Small intestine (tissue), 7 donors: ENCODE measurements around the gene ARHGEF16. TPM values are rescaled to one million over a fixed set of nuclear protein-coding genes. Genes with fewer than 3 reads are reported as not detected.
A peak's percentile ranks its signal among the peaks of the same experiment; 100 is the strongest.

Experiments used
- DNase-seq, 2 donors: peaks; one replicate each; pipeline versions ENCODE4 v3.0.0 to v3.0.0-alpha.2; 2013
- FAIRE-seq: peaks from 2 replicates; lab custom pipeline; 2012; peaks lifted over from hg19 to GRCh38; lab: Jason Lieb, UNC
- H3K27ac ChIP-seq, 3 donors: one replicate each; pipeline ENCODE4 v1.5.1; 2013; ENCODE audit warnings: low read length in 2 of 3, mild to moderate bottlenecking in 2 of 3, control low read depth in 1 of 3, inconsistent platforms in 1 of 3, low read depth in 1 of 3, moderate library complexity in 1 of 3
- H3K27me3 ChIP-seq, 3 donors: one replicate each; pipeline ENCODE4 v1.6.1; 2013; ENCODE audit warnings: low read length in 3 of 3, inconsistent platforms in 1 of 3; ENCODE audit not compliant: control insufficient read depth in 3 of 3, insufficient read depth in 3 of 3
- H3K36me3 ChIP-seq, 3 donors: one replicate each; pipeline ENCODE4 v1.6.1; 2013; ENCODE audit warnings: low read length in 3 of 3, inconsistent platforms in 1 of 3, low read depth in 1 of 3, mild to moderate bottlenecking in 1 of 3, moderate library complexity in 1 of 3; ENCODE audit not compliant: control insufficient read depth in 3 of 3, insufficient read depth in 2 of 3
- H3K4me1 ChIP-seq, 3 donors: one replicate each; pipeline ENCODE4 v1.6.1; 2013; ENCODE audit warnings: low read length in 2 of 3, inconsistent platforms in 1 of 3, low read depth in 1 of 3, mild to moderate bottlenecking in 1 of 3, moderate library complexity in 1 of 3; ENCODE audit not compliant: control insufficient read depth in 3 of 3, insufficient read depth in 2 of 3
- H3K4me3 ChIP-seq, 3 donors: one replicate each; pipeline ENCODE4 v1.5.1; 2013; ENCODE audit warnings: low read length in 3 of 3, control low read depth in 1 of 3, inconsistent platforms in 1 of 3, low read depth in 1 of 3, mild to moderate bottlenecking in 1 of 3, moderate library complexity in 1 of 3
- H3K9me3 ChIP-seq, 2 donors: one replicate each; pipeline ENCODE4 v1.6.1; 2013; ENCODE audit warnings: low read depth in 1 of 2, low read length in 1 of 2; ENCODE audit not compliant: control insufficient read depth in 2 of 2, insufficient read depth in 1 of 2
- WGBS, 3 donors: extraction: QIAGEN DNeasy Blood & Tissue Kit; methylation state at CpG; one replicate each; pipeline ENCODE4 v1.1.7; 2013; 5-methylcytosine and 5-hydroxymethylcytosine counted together
- polyA plus RNA-seq, 4 donors: library from polyadenylated mRNA; stranded (reverse) in 3 of 4; unstranded in 1 of 4; fragments of 200-250 nt in 3 of 4; fragments of 120-200 nt in 1 of 4; gene quantifications; one replicate each; pipeline versions ENCODE4 v1.2.1 to v1.2.3, GENCODE V29; 2013
- donor health status: healthy with polysubstance abuse.
- donor health status: control.
- donor health status: control.
- donor health status: Bipolar disorder and iron deficiency.
- donor health status: healthy.

ARHGEF16 gene
- polyA plus RNA-seq, 4 donors, result 31.0 to 121 (median 83.7) TPM

DNA sequence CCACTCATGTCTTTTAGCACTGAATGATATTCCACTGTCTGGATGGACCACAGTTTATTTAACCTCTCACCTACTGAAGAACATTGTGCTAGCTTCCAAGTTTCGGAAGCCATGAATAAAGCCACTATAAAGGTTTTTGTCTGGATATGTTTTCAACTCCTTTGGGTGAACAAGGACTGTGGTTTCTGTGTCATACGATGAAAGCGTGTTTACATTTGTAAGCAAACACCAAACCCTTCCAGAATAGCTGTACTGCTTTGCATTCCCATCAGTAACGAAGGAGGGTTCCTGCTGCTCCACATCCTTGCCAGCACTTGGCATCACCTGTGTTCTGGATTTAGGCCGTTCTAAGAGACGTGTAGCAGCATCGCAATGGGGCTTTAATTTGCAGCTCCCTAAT lies 10.7 kb upstream of the ARHGEF16 start:
- Histone ChIP-seq H3K4me3 (no peak overlapping the region), H3K27me3 (peaks cover 0 to 6% (median 2%) of the 10 kb centered on the region in 3 donors), H3K27ac (no peak overlapping the region), H3K9me3 (peaks cover 0 to 2% of the 10 kb centered on the region in 2 donors), H3K36me3 (no peaks in the 10 kb centered on the region), H3K4me1 (peaks cover 0 to 5% (median 0%) of the 10 kb centered on the region in 3 donors)
- FAIRE-seq (no peak), DNase-seq (no peak)
- WGBS, 3 donors, result 78 to 84% (median 80%) methylated on average over 7 of the region's 7 CpGs

DNA sequence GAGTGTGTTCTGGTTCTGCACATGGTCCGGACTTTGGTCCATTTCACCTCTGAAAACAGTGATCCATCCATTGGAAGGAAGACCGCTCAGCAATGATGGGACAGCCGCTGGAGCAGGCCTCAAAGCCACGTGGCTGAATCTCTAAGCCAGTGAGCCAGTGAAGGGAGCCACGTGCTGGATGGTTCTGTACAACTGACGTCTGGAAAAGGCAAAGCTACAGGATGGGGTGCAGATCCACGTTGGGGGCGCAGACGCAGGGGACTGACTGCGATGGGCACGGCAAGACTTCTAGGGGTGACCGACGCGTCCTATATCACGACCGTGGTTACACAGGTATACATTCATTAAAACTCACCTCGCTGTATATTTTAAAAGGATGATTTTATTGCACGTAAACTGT lies 10.2 kb upstream of the ARHGEF16 start:
- FAIRE-seq (no peak), DNase-seq (no peak)
- 87 to 92% (median 88%) methylated on average over 18 of the region's 18 CpGs for WGBS, 3 donors
- Histone ChIP-seq H3K4me1 (peaks cover 0 to 5% (median 0%) of the 10 kb centered on the region in 3 donors), H3K36me3 (no peaks in the 10 kb centered on the region), H3K4me3 (no peak overlapping the region), H3K27me3 (peaks cover 0 to 6% (median 2%) of the 10 kb centered on the region in 3 donors), H3K9me3 (peaks cover 0 to 2% of the 10 kb centered on the region in 2 donors), H3K27ac (no peak overlapping the region)

DNA sequence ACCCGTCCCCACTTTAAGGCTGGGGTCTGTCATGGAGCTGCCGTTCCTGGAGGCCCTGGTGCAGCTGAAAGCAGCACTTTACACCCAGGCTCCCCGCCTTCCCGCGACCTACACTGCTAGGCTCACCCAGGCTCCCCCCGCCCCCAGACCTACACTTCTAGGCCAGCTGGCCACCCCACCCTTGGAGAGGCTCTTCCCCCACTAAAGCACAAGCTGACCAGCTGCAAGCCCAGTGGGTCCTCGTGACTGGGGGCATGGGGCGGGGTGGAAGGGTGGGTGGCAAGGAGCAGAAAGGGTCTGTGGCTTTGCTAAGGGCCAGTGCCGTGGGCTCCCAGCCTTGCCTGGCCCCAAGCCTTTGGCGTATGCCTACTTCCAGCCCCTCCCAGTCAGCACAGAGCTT lies 9.7 kb upstream of the ARHGEF16 start:
- DNase-seq (no peak), FAIRE-seq (no peak)
- Histone ChIP-seq H3K4me1 (peaks cover 0 to 5% (median 0%) of the 10 kb centered on the region in 3 donors), H3K4me3 (no peak overlapping the region), H3K9me3 (peaks cover 0 to 2% of the 10 kb centered on the region in 2 donors), H3K27me3 (peaks cover 0 to 6% (median 2%) of the 10 kb centered on the region in 3 donors), H3K36me3 (no peaks in the 10 kb centered on the region), H3K27ac (no peak overlapping the region)
- WGBS, 3 donors, result 63 to 72% (median 69%) methylated on average over 10 of the region's 10 CpGs

DNA sequence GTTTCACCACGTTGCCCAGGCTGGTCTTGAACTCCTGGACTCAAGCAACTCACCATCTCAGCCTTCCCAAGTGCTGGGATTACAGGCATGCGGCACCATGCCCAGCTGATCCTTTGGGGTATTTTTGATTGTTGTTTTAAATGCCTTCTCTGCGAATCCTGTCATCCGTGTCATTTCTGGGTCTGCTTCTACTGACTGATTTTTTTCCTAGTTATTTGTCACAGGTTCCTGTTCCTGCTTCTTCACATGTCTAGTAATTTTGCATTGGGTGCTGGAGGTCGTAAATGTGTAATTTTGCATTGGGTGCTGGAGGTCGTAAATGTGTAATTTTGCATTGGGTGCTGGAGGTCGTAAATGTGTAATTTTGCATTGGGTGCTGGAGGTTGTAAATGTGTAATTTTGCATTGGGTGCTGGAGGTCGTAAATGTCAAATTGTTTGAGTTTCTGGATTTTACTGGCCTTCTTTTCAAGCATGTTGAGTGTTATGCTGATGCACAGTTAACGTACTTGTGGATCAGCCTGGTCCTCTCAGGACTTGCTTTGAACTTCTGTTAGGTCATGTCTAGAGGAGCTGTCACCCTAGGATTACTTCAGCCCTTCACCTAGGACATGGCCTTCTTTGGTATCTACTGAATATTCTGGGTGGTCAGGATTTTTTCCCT lies 4.1 kb upstream of the ARHGEF16 start:
- DNase-seq (no peak), FAIRE-seq (no peak)
- H3K9me3 ChIP-seq, result peaks cover 0 to 2% of the 10 kb centered on the region in 2 donors
- peaks cover 0 to 2% (median 0%) of the 10 kb centered on the region in 3 donors for H3K27me3 ChIP-seq
- H3K27ac ChIP-seq, result no peak overlapping the region
- 48 to 70% (median 56%) methylated on average over 9 of the region's 9 CpGs for WGBS, 3 donors
- H3K4me3 ChIP-seq, result no peak overlapping the region
- H3K4me1 ChIP-seq, result peaks cover 0 to 13% (median 2%) of the 10 kb centered on the region in 3 donors
- H3K36me3 ChIP-seq, result no peaks in the 10 kb centered on the region

DNA sequence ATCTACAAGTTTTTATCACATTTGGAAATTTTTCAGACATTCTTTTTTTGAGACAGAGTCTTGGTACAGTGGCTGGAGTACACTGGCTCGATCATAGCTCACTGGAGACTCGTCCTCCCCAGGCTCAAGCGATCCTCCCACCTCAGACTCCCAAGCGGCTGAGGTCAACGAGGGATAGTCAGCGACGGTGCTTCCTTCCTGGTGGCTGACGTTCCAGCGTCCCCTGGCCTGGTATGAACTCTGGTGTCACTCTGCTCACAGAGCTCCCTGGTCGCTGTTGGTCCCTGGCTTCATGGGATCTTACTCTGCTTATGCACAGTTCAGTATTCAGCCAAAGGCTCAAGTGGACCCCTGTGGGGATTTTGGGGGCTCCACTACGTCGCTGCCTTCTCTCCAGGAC lies 3.5 kb upstream of the ARHGEF16 start:
- no peak for DNase-seq
- H3K36me3 ChIP-seq, result no peaks in the 10 kb centered on the region
- no peaks in the 10 kb centered on the region for H3K9me3 ChIP-seq
- no peak for FAIRE-seq
- peaks cover 0 to 19% (median 2%) of the 10 kb centered on the region in 3 donors for H3K4me1 ChIP-seq
- no peak overlapping the region for H3K27ac ChIP-seq
- WGBS, 3 donors, result 72 to 76% (median 73%) methylated on average over 12 of the region's 12 CpGs
- no peak overlapping the region for H3K4me3 ChIP-seq
- peaks cover 0 to 2% (median 0%) of the 10 kb centered on the region in 3 donors for H3K27me3 ChIP-seq

DNA sequence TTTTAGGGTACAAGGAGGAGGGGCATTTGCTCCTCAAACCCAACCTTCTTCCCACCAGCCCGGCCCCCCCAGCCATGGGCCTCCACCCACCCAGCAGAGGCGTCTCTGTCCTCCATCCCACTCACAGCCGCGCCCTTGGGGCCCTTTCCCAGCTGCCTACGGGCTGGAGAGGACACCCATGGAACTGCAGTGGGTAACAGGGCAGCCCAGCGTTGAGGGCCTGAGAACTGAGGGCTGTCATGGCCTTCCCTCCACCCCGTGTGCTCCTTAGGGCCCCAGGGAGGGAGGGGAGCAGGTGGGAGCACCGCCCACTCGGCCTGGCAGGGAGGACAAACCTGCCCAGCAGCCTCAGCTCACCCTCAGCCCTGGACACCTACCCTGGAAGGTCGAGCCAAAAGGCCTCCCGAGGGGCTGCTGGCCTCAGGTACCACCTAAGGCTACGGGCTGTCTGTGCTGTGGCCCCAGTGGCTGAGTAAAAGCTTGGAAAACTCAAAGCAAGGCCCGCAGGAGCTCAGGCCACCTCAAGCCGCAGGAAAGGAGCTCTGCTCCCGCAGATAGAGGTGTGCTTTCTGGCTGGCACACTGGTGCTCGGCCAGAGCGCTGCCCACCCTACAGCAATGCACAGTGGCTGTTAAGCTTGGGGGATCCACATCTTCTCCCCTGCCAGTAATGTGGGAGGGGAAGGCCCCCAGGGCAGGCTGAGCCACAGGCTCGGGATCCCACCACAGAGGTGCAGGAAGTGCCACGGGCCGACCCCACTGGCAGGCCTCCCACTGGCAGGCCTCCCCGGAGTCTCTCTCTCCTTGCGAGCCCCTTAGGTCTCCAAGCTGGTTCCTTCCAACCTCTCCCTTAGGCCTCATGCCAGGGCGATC lies 2.2 kb upstream of the ARHGEF16 start:
- Histone ChIP-seq H3K4me1 (peaks cover 2 to 32% (median 3%) of the 10 kb centered on the region in 3 donors), H3K27me3 (peaks cover 0 to 2% (median 0%) of the 10 kb centered on the region in 3 donors), H3K4me3 (no peak overlapping the region), H3K27ac (no peak overlapping the region), H3K9me3 (no peaks in the 10 kb centered on the region), H3K36me3 (peaks cover 0 to 2% (median 0%) of the 10 kb centered on the region in 3 donors)
- 68 to 75% (median 68%) methylated on average over 22 to 23 of the region's 23 CpGs for WGBS, 3 donors
- DNase-seq (no peak), FAIRE-seq (no peak)

DNA sequence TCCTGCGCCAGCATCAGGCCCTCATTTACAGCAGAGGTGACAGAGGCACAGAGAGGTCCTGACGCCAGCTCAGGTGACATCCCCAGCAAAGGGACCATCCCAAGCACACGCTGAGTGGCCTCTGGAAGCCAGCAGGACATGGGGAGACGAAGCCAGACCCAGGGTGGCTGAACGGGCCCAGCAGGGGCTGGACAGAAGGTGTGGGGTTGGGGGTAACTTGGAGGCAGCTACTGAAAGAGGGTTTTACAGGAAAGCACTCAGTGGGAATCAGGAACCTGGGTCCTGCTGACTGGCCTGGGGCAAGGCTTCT lies 1.6 kb upstream of the ARHGEF16 start:
- Histone ChIP-seq H3K9me3 (no peaks in the 10 kb centered on the region), H3K4me1 (peaks cover 5 to 38% (median 8%) of the 10 kb centered on the region in 3 donors), H3K36me3 (peaks cover 0 to 8% (median 0%) of the 10 kb centered on the region in 3 donors), H3K27ac (no peak overlapping the region), H3K4me3 (no peak overlapping the region), H3K27me3 (peaks cover 0 to 2% (median 0%) of the 10 kb centered on the region in 3 donors)
- no peak for FAIRE-seq
- WGBS, 3 donors, result 34 to 49% (median 45%) methylated on average over 5 of the region's 5 CpGs
- DNase-seq, result no peak

DNA sequence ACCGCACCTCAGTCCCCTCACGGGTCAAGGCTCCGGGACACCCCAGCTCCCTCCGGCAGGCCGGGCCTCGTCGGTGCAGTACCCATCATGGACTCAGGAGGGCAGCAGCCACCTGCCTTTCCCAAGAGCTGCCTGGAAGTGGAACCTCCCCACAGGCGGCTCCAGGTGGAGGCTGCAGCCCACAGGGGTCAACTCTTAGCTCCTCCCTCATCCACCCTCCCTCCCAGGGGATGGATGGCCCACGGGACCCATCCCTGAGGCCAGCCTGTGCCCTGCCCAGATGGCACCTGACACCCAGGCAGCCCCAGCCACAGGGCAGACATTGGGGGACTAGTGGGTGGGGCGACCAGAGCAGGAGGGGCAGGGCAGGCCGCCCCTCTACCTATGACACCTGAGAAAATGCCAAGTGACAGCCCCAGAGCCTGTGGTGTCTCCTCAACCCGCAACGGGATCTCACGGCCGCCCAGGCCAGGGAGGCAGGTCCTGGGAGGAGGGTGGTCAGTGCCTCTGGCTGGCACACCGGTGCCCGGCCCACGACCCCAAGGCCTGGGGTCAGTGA lies 1.2 kb upstream of the ARHGEF16 start:
- Histone ChIP-seq H3K27ac (peak overlapping the region in 2 of 3 donors; percentile 77 to 86), H3K36me3 (peaks cover 0 to 13% (median 0%) of the 10 kb centered on the region in 3 donors), H3K27me3 (peaks cover 0 to 2% (median 0%) of the 10 kb centered on the region in 3 donors), H3K9me3 (no peaks in the 10 kb centered on the region), H3K4me1 (peaks cover 5 to 42% (median 9%) of the 10 kb centered on the region in 3 donors), H3K4me3 (no peak overlapping the region)
- no peak for FAIRE-seq
- peak; percentile 77 to 90 for DNase-seq
- WGBS, 3 donors, result 19 to 25% (median 21%) methylated on average over 17 to 18 of the region's 18 CpGs
